Chondrocyte (in vitro differentiated cells): Measurements from ENCODE around the gene MYRIP. TPM values are rescaled to one million over a fixed set of nuclear protein-coding genes. Genes with fewer than 3 reads are reported as not detected.

Source experiments
- DNase-seq: peaks from one replicate; pipeline ENCODE4 v3.0.0; 2021; ENCODE audit warnings: mixed read lengths, low spot score
- H3K27ac Mint-ChIP-seq: one replicate; pipeline ENCODE4 v1.8.0; 2021; ENCODE audit warnings: mild to moderate bottlenecking, moderate library complexity, mixed read lengths; ENCODE audit not compliant: unreplicated experiment
- H3K27me3 Mint-ChIP-seq: 2 replicates; pipeline ENCODE4 v1.8.0; 2021; ENCODE audit warnings: low read depth, mixed read lengths
- H3K36me3 Mint-ChIP-seq: 2 replicates; pipeline ENCODE4 v1.8.0; 2021; ENCODE audit warnings: low read depth, mixed read lengths
- H3K4me1 Mint-ChIP-seq: 2 replicates; pipeline ENCODE4 v1.8.0; 2021; ENCODE audit warnings: low read depth, mild to moderate bottlenecking, mixed read lengths
- H3K4me3 Mint-ChIP-seq: one replicate; pipeline ENCODE4 v1.8.0; 2021; ENCODE audit warnings: mild to moderate bottlenecking, moderate library complexity, mixed read lengths; ENCODE audit not compliant: unreplicated experiment
- H3K9me3 Mint-ChIP-seq: 2 replicates; pipeline ENCODE4 v1.8.0; 2021; ENCODE audit warnings: low read depth, mixed read lengths
- CTCF ChIP-seq: fragments of 200-600 bp; sonication (generic); IDR thresholded peaks from 2 replicates; pipeline ENCODE4 v1.5.0; 2021; ENCODE audit warnings: antibody characterized with exemption, mild to moderate bottlenecking, moderate library complexity
- total RNA-seq: library from RNA; stranded (reverse); gene quantifications from 3 replicates; pipeline ENCODE4 v1.2.1, GENCODE V29; 2021

Gene MYRIP
- total RNA-seq, 1 donor from 2014 or later = 0.12 TPM

DNA sequence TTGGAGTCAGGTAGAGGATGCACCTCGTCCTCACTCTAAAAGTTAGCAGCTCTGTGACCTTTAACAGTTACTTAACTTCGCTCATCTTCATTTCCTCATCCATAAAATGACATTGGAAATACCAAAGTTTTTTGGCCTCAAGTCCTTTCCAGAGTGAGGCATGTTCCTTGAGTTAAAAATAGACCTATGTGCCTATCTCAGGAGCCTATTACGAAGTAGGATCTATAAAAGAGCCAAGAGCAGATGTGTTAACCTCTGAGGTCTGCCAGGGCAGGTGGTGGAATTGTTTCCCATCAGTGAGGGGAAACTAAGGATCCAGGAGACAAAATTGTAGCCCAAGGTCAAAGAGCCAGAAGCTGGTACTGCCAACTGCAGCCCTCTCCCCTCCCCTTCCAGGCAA, 379.7 kb downstream of the MYRIP start:
- no peaks in the 10 kb centered on the region for H3K9me3 Mint-ChIP-seq

GRCh38 chr3:40190056-40190455, 380.6 kb downstream of the MYRIP start:
- H3K4me3 Mint-ChIP-seq = no peak overlapping the region
- H3K36me3 Mint-ChIP-seq = no peaks in the 10 kb centered on the region
- H3K27me3 Mint-ChIP-seq = peaks cover 18% of the 10 kb centered on the region
- no peaks in the 10 kb centered on the region for H3K9me3 Mint-ChIP-seq
- no peak for TF ChIP-seq CTCF
- no peak for DNase-seq
- H3K4me1 Mint-ChIP-seq = no peaks in the 10 kb centered on the region
- no peak overlapping the region for H3K27ac Mint-ChIP-seq

More for the DNA sequence above, 379.7 kb downstream of the MYRIP start:
- Mint-ChIP-seq H3K27me3 (peaks cover 19% of the 10 kb centered on the region), H3K4me1 (no peaks in the 10 kb centered on the region), H3K27ac (no peak overlapping the region), H3K36me3 (no peaks in the 10 kb centered on the region), H3K4me3 (no peak overlapping the region)
- TF ChIP-seq CTCF = no peak
- no peak for DNase-seq

DNA sequence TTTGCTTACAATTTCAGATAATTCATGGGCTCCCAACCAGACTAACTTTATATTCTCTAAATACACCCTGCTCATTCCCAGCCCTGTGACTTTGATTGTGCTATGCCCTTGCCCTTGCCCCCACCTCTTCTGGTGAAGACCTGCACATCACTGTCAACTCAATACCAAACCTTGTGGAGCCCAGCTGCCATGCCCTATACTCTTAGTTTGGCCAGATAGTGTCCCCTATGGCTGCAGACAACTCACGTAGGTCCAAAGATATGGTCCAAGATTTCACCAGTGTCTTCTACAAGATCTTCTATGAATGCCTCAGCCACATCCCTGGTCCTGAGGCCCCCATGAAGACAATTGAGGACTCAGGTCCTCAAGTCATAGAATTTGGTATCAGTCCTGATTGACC, 381.8 kb downstream of the MYRIP start:
- Mint-ChIP-seq H3K27ac (no peak overlapping the region), H3K4me1 (no peaks in the 10 kb centered on the region), H3K27me3 (peaks cover 12% of the 10 kb centered on the region), H3K36me3 (no peaks in the 10 kb centered on the region), H3K9me3 (no peaks in the 10 kb centered on the region), H3K4me3 (no peak overlapping the region)
- DNase-seq = no peak
- no peak for TF ChIP-seq CTCF

GRCh38 chr3:40191850-40192448, 382.5 kb downstream of the MYRIP start:
- Mint-ChIP-seq H3K9me3 (no peaks in the 10 kb centered on the region), H3K36me3 (no peaks in the 10 kb centered on the region), H3K4me1 (no peaks in the 10 kb centered on the region), H3K27me3 (peaks cover 18% of the 10 kb centered on the region), H3K27ac (no peak overlapping the region), H3K4me3 (no peak overlapping the region)
- TF ChIP-seq CTCF = peak; percentile 90
- no peak for DNase-seq

DNA sequence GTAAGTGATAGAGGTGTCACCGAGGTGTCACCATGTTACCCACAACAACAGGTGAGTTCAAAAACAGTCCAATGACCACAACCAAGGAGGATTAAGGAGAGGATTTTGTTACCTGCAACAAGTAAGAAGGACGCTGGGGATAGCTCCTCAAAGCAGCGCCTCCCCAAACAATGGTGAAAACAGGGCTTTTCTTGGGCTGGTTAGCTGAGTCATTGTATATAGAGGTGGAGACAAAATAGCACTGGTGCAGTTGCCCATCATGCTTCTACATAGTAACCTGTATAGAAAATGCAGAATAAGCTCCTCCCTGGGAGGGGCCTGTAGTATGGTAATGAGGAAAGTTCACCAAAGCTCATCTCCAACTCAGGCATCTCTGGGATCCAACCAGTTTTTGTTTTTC, 383.2 kb downstream of the MYRIP start:
- peaks cover 25% of the 10 kb centered on the region for H3K27me3 Mint-ChIP-seq
- no peak for DNase-seq
- H3K9me3 Mint-ChIP-seq = no peaks in the 10 kb centered on the region
- no peak for TF ChIP-seq CTCF
- no peak overlapping the region for H3K4me3 Mint-ChIP-seq
- H3K27ac Mint-ChIP-seq = no peak overlapping the region
- H3K4me1 Mint-ChIP-seq = no peaks in the 10 kb centered on the region
- no peaks in the 10 kb centered on the region for H3K36me3 Mint-ChIP-seq
